ENCODE results near the gene NEDD8. TPM values are rescaled to one million over a fixed set of nuclear protein-coding genes. Genes with fewer than 3 reads are reported as not detected.

NEDD8 gene
- total RNA-seq, 2 experiments from 2014 or later: 42.0 to 43.5 TPM

- no peaks in the 10 kb centered on the region for H3K9me3 ChIP-seq (ENCODE audit: control insufficient read depth in 1 of 2, insufficient read depth in 1 of 2, low read length in 2 of 2)
- H3K4me1 Mint-ChIP-seq (ENCODE audit: low read depth): peaks cover 48% of the 10 kb centered on the region
- ATAC-seq (ENCODE audit: poor library complexity): no peak
- DNase-seq: no peak
- peak overlapping the region; percentile 97 for H3K27ac Mint-ChIP-seq
- H3K36me3 Mint-ChIP-seq (ENCODE audit: low read depth): peaks cover 28% of the 10 kb centered on the region
- POLR2A ChIA-PET: interaction anchor here (0.6 to 4.0 kb wide), 9 partner anchors 26 to 952 kb away, joined by 3 to 134 read pairs (median 15); partner anchors contain the start of genes CBLN3, IPO4, IRF9 and KHNYN
- intact Hi-C loops (cut with DNase I, micrococcal nuclease): loop anchor here (1.0 to 5.0 kb wide), 3 partner anchors 25 to 40 kb away; partner anchors contain the start of genes GMPR2 (in 1 of the 2), LTB4R (in 1 of the 2), LTB4R2 (in 1 of the 2) and NEDD8 (in 1 of the 2)
- peaks cover 22% of the 10 kb centered on the region for H3K36me3 ChIP-seq (ENCODE audit: insufficient read depth, low read length)
- no peak for TF ChIP-seq CTCF (IDR thresholded peaks at IDR 0.05)
- H3K4me3 ChIP-seq (ENCODE audit: low read length): no peak overlapping the region
- H3K4me1 ChIP-seq (ENCODE audit: insufficient read depth, low read length): peaks cover 43% of the 10 kb centered on the region
- H3K27me3 ChIP-seq (ENCODE audit: control insufficient read depth in 1 of 2, insufficient read depth in 2 of 2, low read length in 2 of 2): no peaks in the 10 kb centered on the region
- H3K9me3 Mint-ChIP-seq: no peaks in the 10 kb centered on the region
- H3K27ac ChIP-seq (ENCODE audit: low read depth in 1 of 2, low read length in 2 of 2): peak overlapping the region; percentile 92 to 95
- H3K27me3 Mint-ChIP-seq: no peaks in the 10 kb centered on the region
- peak overlapping the region; percentile 87 for H3K4me3 Mint-ChIP-seq
- CTCF ChIA-PET: interaction anchor here (1.1 to 2.9 kb wide), 7 partner anchors 25 to 159 kb away, joined by 4 to 20 read pairs (median 11); partner anchors contain the start of genes IRF9, MDP1, PSME1 and TINF2
Observed at GRCh38 chr14:24272467-24272866, 40.3 kb upstream of the NEDD8 start.

- H3K27ac ChIP-seq (ENCODE audit: low read depth in 1 of 2, low read length in 2 of 2): peak overlapping the region; percentile 92 to 95
- ATAC-seq (ENCODE audit: poor library complexity): no peak
Observed at GRCh38 chr14:24271834-24272263, 39.7 kb upstream of the NEDD8 start.

More at GRCh38 chr14:24271834-24272263, 39.7 kb upstream of the NEDD8 start:
- no peak for TF ChIP-seq CTCF (IDR thresholded peaks at IDR 0.05)
- H3K36me3 ChIP-seq (ENCODE audit: insufficient read depth, low read length): peaks cover 28% of the 10 kb centered on the region
- H3K27me3 ChIP-seq (ENCODE audit: control insufficient read depth in 1 of 2, insufficient read depth in 2 of 2, low read length in 2 of 2): no peaks in the 10 kb centered on the region
- Mint-ChIP-seq H3K4me1 (ENCODE audit: low read depth) (peaks cover 43% of the 10 kb centered on the region), H3K4me3 (peak overlapping the region; percentile 87), H3K27ac (peak overlapping the region; percentile 97), H3K36me3 (ENCODE audit: low read depth) (peaks cover 34% of the 10 kb centered on the region), H3K9me3 (no peaks in the 10 kb centered on the region), H3K27me3 (no peaks in the 10 kb centered on the region)
- ChIA-PET POLR2A (interaction anchor here (0.6 to 4.0 kb wide), 24 partner anchors 26 to 951 kb away, joined by 3 to 134 read pairs (median 7); partner anchors contain the start of genes CBLN3, CHMP4A, CIDEB and DCAF11), CTCF (interaction anchor here (1.0 to 3.6 kb wide), 14 partner anchors 9 to 160 kb away, joined by 3 to 20 read pairs (median 8); partner anchors contain the start of genes CHMP4A, CIDEB, IRF9 and MDP1)
- DNase-seq: no peak
- H3K4me1 ChIP-seq (ENCODE audit: insufficient read depth, low read length): peaks cover 43% of the 10 kb centered on the region
- H3K9me3 ChIP-seq (ENCODE audit: control insufficient read depth in 1 of 2, insufficient read depth in 1 of 2, low read length in 2 of 2): no peaks in the 10 kb centered on the region
- intact Hi-C loops (cut with DNase I, micrococcal nuclease): loop anchor here (1.0 to 5.0 kb wide), 8 partner anchors 25 to 59 kb away; partner anchors contain the start of genes GMPR2 (in 2 of the 2), NEDD8 (in 2 of the 2), CHMP4A (in 1 of the 2) and LTB4R (in 1 of the 2)
- H3K4me3 ChIP-seq (ENCODE audit: low read length): peak overlapping the region; percentile 86

Measured in CD4-positive, alpha-beta T cell (primary cell).